Activated CD4-positive, alpha-beta T cell treated with anti-CD3 and anti-CD28 coated beads, Interleukin-2, amount 50 U/mL, for 16 hours (primary cell): ENCODE measurements around the gene DAZAP2.
"Not testable (repeated sequence)": the region's sequence is repeated elsewhere in the genome, so short reads cannot be mapped to it uniquely, and the experiment has no call there.

ENCODE experiments used
- DNase-seq: peaks from one replicate; pipeline ENCODE4 v3.0.0-alpha.2; 2020

DAZAP2 gene

DNA sequence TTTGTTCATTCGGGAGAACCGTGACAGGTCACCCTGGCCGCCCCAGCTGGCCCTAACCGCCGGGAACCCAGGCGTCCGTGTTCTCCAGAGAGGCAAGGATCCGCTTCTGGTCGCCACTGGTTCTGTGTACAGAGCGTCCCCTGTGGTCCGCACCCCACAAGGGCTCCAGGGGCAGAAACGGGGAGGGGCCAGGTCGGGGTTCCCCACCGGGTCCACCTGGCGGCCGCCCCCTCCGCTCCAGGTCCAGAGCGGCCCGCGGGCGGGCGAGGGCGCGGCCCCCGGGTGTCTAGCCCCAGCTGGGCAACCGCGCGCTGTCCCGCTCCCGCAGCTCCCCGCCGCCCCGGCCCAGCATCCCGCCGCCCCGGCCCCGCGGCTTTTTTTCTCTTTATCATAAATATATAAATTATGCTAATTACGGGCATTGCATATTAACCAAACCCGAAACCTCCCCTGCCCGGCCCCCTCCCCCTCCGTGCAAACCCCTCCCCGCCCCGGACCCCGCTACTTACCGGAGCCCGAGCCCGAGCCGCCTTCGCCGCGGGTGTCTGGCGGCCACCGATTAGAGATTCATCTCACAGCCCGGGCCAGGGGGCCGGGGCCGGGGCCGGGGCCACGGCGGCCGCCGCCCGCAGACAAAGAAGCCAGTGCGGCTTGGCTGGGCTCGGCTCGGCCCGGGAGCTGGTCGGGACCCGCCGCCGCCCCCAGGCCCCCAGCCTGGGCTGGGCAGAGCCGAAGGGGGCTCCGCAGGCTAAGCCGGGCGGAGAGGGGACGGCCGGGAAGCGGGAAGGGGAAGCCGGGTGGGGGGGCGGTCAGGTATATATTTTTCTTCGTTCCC is 21.3 kb upstream of the DAZAP2 start:
- DNase-seq = peak; percentile 29

DNA sequence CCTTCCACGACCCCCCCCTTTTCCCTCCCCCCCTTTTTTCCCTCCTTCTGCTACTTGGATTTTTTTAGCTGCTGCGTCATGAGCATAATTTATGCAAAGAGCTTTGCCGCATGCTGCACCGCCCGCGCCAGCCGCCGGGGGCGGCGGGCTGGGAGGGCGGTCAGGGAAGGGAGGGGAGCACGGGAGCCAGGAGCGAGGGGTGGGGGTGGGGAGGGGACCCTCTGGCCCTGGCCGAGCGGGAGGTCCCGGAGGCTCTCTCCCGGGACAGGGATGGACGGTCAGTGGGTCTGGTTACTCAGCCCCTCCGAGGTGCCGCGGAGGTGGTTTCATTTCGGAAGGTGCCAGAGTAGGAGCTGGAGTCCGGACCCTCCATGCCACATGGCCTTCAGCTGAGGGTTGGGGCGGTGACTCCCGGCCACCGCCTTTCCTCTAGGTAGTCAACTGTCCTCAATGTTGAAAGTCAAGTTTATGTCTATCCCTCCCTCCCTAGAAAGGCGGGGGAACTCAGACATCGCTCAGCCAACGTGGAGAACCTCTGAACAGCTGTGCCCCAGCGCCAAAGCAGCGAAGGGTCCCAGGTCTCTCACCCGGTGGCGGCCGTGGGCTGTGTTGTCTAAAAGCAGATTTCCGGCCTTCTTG is 20.5 kb upstream of the DAZAP2 start, which contains the start of gene POU6F1:
Gene POU6F1 (minus strand): TSS at position 95 of the 639 bp plus-strand sequence. CDS start 11,226 bp downstream, outside the sequence.
- peak; percentile 65 for DNase-seq

DNA sequence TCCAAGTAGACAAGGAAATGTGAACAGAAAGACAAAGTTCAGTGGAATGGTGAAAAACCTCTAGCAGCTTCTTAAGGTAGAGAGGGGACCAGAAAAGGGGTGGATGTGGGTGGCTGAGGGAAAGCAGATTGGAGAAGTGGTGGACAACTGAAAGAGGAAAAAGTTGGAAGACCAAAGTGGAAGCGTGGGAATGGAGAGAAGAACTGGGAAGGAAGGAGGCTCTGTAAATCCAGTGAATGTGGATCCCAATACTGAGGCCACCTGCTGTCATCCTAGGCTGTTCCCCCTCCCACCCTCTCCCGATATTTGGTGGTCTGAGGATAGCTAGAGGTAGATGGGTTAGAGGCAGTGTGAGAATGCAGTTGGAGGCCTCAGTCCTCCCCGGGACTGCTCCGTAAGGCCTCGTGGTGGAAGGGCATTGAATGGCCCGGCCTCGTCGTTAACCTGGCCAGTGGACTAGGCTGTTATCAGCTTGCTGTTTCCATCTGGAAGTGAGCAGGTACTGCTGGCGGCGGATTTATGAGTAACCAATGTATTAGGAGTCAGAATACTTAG is 19.9 kb upstream of the DAZAP2 start:
- no peak for DNase-seq

DNA sequence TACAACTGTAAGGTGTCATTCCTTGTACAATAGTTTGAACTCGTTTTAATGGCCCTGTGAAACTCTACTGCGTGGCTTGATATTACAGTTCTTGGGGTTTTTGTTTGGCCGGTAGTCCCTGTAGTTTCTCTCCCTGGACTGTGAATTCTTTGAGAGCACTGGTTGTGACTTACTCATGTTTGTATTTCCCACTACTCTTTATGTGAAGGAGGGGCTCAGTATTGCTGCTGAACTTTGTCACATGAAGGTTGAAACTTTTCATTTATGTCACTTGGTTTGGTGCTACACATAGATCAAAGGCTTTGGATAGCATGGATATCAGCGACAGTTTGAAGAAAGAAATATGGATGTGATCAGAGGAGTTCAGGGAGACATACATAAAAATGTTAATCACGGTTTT is 19.3 kb upstream of the DAZAP2 start:
- no peak for DNase-seq

DNA sequence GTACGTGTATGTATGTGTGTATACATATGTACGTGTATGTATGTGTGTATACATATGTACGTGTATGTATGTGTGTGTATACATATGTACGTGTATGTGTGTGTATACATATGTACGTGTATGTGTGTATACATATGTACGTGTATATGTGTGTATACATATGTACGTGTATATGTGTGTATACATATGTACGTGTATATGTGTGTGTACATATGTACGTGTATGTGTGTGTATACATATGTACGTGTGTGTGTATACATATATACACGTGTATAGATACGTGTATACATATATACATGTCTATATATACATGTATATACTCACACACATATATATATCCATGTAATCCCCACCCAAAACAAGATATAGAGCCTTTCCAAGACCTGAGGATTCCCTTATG is 18.8 kb upstream of the DAZAP2 start:
- DNase-seq = not testable (repeated sequence)

- no peak for DNase-seq
Measured at GRCh38 chr12:51222461-51222860, 16.2 kb upstream of the DAZAP2 start.

- no peak for DNase-seq
Measured at GRCh38 chr12:51224625-51225024, 14.0 kb upstream of the DAZAP2 start.

- no peak for DNase-seq
Measured at GRCh38 chr12:51225234-51225633, 13.4 kb upstream of the DAZAP2 start.

- DNase-seq = no peak
Measured at GRCh38 chr12:51225771-51226170, 12.9 kb upstream of the DAZAP2 start.

- DNase-seq = not testable (repeated sequence)
Measured at GRCh38 chr12:51227112-51227511, 11.5 kb upstream of the DAZAP2 start.

DNA sequence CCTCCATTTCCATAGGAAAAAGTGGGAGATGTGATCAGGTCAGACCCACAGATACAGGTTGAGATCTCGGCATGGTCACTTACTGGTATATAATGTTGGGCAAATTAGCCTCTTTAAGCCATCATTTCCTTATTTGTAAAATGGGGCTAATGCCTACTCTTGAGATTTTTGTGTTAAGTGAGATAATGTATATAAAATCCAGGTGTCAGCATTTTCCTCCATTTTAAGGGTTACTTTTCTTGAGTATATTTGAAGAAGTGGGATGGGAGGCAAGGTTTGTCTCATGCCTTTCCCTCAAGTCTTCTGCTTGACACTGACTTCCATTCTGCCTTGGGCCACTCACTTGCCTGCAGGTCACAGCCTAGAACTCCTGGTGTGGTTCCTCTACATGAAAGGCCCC is 10.7 kb upstream of the DAZAP2 start:
- no peak for DNase-seq

- DNase-seq = no peak
Measured at GRCh38 chr12:51229116-51229809, 9.4 kb upstream of the DAZAP2 start.

- no peak for DNase-seq
Measured at GRCh38 chr12:51232642-51233041, 6.0 kb upstream of the DAZAP2 start.

DNA sequence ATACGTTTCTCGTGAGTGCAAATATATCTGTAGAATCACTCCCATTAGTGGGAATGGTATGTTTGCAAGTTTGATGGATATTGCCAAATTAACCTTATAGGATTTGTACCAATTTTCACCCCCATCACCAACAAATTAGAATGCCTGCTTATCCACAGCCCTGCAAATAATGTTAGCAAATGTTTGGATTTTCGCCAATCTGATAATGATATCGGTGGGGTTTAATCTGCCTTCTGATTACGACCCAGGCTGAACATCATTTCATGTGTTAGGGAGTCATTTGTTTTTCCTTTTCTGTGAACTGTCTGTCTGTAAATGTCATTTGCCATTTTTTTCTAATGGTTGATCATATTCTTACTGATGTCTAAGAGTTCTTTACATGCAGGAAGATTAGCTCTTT is 4.1 kb upstream of the DAZAP2 start:
- DNase-seq = no peak

DNA sequence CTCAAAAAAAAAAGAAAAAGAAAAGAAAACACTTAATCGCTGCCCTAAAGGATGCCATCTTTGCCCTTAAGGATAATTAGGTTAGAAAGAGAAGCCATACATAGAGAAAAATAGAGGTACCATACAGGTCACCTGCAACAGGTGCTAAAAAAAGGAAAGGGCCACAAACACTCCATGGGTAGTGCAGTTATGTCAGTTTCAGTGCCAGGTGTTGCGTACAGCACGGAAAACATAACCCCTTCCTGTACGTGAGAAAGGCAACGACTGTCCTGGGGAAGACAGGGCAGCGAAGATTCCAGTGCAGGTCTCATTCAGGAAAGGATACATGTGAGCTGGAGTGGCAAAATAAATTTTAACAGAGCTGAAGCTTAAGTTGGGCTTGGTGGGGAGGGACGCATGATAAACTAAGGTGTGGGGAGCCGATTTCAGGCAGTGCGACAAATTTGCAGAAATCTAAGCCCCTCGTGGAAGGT is 553 bp upstream of the DAZAP2 start:
- DNase-seq = no peak

DNA sequence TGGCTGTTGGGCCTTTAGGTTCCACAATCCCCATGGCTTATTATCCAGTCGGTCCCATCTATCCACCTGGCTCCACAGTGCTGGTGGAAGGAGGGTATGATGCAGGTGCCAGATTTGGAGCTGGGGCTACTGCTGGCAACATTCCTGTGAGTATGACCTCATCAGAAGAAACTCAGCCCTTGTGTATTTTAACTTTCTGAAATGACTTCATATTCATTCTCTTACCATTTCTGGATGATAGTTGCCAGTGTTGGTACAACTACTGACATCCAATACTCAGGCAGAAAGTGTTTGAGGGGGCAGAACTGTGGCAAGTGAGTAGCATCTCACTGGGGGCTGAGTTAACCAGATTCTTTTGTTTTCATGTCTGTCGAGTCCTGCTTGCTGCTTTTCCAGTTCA is 2.3 kb downstream of the DAZAP2 start:
- no peak for DNase-seq

DNA sequence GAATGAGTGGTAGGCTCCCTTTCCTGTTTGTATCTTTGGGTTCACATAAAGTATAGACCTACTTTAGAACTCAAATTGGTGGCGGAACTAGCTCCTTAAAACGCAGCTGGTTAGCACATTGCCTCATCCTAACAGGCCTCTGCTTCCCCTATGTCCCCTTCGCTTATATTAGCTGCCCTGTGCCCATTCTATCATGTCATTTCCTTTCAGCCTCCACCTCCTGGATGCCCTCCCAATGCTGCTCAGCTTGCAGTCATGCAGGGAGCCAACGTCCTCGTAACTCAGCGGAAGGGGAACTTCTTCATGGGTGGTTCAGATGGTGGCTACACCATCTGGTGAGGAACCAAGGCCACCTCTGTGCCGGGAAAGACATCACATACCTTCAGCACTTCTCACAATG is 3.5 kb downstream of the DAZAP2 start:
- DNase-seq = no peak

DNA sequence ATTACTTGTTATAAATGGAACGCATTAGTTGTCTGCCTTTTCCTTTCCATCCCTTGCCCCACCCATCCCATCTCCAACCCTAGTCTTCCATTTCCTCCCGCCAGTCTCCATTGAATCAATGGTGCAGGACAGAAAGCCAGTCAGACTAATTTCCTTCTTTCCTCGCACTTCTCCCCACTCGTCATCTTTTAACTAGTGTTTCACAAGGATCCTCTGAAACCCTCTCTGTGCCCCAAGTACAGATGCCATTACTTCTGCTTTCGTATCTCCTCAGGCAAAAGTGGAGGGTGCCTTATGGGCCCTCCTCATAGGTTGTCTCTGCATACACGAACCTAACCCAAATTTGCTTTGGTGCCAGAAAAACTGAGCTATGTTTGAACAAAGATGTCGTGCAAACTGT is 4.2 kb downstream of the DAZAP2 start:
- DNase-seq = no peak

- no peak for DNase-seq
Measured at GRCh38 chr12:51244269-51244668, 5.6 kb downstream of the DAZAP2 start.

DNA sequence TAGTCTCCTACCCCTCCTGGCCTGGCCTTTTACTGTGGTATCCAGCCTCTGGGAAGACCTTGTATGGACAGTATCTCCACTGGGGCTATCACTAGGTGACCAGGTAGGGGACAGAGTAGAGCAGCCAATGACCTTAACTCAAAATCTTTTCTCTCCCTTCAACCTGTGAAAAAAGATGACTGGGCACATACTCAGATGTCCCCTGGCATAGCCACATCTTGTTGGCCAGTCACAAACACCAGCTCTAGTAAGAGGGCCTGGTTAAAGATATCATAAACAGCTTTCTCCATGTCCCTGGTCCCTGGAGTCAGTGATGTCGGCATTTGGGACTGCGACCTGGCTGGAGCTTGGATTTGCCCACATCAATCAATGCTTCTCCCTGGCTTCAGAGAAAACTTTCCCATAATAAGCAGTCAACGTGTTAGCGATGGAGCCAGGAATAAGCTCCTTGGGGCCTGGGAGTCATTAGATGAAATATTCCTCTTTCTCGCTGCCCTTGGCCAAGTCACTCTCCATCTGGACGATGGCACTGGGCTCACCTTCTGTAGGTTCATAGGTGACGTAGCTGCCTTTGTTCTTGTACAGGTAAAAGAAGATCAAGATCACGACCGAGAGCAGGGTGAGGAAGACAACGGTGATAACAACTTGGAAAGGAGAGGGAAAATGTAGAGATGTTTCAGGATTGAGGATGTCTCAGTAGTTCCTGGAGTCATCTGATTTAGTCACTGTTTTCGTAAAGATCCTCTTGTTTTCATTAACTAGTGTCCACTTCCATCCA is 7.0 kb downstream of the DAZAP2 start:
- no peak for DNase-seq

- peak; percentile 51 for DNase-seq
Measured at GRCh38 chr12:51246254-51246853, 7.7 kb downstream of the DAZAP2 start.
